Hindlimb muscle (tissue), 1 donor: ENCODE data around the gene FEV. TPM values are rescaled to one million over a fixed set of nuclear protein-coding genes. Genes with fewer than 3 reads are reported as not detected.
"Not testable (repeated sequence)": the region's sequence is repeated elsewhere in the genome, so short reads cannot be mapped to it uniquely, and the experiment has no call there.

Experiments
- DNase-seq: peaks from one replicate; pipeline ENCODE4 v3.0.0-alpha.2; 2013
- polyA plus RNA-seq: library from polyadenylated mRNA; unstranded; fragments of 120-200 nt; gene quantifications from one replicate; pipeline ENCODE4 v1.2.1, GENCODE V29; 2013; ENCODE audit not compliant: insufficient read length

Gene FEV
- polyA plus RNA-seq, 1 donor: 0.58 TPM

DNA sequence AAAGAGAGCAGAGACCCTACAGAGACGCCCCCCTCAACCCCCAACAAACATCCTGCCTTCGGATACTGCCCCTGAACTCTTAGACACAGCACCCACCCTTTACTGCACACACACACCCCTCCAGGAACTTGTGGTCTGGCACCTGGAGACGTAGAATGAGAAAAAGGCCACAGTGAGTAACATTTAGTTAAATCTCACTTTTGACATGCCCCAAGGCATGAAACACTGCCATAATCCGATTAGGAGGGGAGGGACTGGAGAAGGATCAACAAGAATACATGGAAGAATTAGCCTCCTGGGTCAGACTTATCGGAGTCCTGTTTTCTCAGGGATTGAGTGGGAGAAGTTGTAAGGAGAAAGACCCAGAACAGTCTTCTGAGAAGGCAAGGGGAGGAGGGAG is 21.4 kb downstream of the FEV start:
- DNase-seq: no peak

DNA sequence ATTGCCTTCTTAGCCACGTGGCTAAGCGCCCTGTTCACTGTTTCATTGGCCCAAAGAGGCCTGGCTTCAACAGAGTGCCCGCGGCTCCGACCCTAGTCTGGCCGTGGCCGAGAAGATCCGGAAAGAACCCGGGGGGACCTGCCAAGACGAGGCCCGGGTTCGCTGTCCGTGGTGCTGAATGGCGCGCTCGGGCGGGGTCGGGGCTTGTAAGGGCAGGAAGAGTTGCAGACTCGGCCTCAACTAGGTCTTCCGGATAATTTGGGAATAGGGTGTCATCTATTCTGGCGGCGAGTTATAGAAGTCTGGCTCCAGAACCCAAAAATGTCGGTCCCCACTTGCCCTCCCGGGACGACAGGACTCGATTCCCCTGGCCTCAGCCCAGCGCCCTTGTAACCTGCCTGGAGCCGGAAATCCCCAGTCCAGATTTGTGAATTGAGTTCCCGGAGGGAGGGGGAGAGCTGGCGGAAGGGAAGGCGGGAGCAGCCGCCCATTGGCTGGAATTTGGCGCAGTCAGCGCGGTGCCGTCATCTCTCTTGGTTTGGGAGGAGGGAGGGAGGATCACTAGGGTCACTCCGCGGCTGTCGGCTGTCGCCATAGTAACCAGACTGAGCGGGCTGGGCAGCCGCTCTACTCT is 22.0 kb downstream of the FEV start:
- peak; percentile 68 for DNase-seq

DNA sequence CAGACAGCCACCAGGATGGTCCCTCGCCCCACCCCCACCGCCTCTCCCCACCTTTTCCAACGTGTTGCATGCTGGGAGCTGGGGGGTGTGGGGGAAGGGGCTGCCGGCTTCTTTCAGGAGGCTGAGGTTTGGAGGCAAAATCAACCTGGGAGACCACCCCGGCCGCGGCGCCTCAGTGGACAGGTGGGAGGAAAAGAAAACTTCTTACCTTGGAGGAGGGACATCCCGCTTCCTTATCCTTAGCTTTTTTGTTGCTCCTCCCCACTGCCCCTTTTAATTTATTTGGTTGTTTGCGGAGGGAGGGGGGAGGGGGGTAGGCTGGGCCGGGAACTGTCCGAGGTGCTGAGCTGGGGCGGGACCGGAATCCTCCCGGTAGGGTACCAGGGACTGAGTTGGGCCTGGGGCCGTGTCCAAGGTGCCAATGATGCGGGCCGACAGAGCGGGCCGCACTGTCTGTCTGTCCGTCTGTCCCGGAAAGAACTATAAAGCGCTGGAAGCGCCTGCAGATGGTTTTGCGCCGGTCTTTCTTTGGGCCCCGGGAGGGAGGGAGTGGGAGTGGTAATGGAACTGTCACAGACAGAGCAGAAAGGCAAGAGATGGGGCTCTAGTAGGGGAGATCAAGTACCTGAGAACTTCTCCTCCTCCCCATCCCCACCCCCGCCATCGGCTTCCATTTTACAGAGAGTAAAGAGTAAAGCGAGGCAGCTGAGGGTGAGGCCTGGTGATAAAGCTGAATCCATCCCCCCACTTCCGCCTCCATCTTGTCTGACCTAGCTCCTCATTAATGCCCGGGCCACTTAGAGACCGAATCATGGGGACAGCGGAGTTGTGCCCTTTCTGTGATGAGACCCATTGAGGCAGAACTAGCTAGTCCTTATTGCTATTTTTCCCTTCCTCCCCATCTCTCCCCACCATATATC is 23.1 kb downstream of the FEV start:
- no peak for DNase-seq

DNA sequence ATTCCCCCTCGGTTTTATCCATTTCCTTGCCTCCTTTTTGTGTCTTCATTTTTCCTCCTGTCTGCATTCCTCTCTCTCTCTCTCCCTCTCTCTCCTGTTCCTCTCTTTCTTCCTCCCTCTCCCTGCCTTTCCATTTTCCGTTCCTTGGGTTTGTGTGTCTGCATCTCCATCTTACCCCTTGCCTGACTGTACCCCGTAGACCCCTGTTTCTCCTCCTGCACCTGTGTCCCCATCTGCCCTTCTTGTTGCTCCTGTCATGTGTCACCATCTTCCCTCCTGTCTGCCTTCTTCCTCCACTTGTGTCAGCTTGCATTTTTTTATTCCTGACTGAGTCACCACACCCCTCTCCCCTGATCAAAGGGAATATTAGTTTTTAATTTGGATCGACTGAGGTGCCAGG is 23.8 kb downstream of the FEV start:
- DNase-seq: no peak

DNA sequence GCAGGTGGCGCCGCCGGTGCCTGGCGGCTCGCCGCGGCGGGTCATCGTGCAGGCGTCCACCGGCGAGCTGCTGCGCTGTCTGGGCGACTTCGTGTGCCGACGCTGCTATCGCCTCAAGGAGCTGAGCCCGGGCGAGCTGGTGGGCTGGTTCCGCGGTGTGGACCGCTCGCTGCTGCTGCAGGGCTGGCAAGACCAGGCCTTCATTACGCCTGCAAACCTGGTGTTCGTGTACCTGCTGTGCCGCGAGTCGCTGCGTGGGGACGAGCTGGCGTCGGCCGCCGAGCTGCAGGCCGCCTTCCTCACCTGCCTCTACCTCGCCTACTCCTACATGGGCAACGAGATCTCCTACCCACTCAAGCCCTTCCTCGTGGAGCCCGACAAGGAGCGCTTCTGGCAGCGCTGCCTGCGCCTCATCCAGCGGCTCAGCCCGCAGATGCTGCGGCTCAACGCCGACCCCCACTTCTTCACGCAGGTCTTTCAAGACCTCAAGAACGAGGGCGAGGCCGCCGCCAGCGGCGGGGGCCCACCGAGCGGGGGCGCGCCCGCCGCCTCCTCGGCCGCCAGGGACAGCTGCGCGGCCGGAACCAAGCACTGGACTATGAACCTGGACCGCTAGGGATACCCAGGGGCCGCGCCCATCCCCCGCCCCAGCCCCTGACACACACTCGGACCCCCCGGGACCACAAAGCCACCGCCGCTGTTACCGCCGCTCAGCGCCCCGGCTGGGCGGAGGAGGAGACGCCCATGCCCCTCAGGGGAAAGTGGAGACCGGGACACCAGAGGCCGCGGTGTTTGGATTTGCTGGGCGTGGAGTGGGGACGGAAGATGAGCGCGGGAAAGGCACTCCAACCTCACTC is 24.4 kb downstream of the FEV start:
- DNase-seq: no peak

DNA sequence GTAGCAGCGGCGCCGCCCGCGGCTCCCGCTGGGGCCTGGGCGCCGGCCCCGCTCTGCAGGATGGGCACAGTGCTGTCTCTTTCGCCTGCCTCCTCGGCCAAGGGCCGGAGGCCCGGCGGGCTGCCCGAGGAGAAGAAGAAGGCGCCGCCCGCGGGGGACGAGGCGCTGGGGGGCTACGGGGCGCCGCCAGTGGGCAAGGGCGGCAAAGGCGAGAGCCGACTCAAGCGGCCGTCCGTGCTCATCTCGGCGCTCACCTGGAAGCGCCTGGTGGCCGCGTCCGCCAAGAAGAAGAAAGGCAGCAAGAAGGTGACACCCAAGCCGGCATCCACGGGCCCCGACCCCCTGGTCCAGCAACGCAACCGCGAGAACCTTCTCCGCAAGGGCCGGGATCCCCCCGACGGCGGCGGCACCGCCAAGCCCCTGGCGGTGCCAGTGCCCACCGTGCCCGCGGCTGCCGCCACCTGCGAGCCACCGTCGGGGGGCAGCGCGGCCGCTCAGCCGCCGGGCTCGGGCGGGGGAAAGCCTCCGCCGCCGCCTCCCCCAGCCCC is 25.1 kb downstream of the FEV start:
- no peak for DNase-seq

DNA sequence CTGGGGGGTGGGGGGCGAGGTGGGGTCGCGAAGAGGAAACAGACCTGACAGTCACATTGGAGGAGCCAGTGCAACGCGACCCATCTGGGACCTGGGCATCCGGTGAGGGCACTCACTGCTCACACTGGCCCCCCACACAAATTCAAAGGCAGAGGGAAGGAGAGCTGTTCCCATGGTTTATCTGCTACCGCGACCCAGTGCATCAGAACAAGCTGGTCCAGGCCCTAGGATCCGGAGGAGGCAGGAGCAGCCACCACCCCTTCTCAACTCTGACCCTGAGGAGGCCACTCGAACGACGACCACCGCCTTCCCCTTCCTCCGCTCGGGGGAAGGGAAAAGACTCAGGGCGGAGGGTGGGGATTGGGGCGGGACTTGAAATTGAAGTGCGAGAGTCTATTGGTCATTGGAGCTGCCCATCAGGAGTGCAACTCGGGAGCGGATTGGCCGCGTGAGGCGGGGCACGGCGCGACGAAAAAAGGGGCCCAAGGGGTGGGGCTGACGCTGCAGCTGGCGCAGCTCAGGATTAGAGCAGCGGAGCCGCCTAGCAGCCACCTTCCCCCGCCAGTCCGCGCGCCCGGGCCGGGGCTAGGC is 25.7 kb downstream of the FEV start, which contains the start of gene CDK5R2:
TSS of gene CDK5R2 (plus strand) at position 526 of the 591 bp plus-strand sequence. CDS start 155 bp downstream, outside the sequence.
- peak; percentile 69 for DNase-seq

DNA sequence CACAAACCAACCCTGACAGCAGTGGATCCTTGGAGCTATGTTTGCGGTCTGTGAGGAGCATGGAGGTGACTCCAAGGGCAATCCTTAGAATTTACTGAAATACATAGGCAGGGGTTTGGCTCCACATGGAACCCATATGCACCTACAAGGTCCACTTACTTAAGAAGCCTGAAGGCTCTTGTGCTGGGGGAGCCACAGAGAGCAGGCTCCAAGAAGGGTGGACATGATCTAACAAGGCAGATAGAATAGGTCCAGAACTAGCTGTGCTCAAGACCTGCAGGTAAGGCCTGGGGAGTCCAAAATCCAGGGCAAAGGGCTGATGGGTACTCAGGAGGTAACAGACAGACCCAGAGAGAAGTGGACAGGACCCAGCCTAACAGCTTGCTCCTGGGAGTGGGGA is 26.7 kb downstream of the FEV start:
- no peak for DNase-seq

DNA sequence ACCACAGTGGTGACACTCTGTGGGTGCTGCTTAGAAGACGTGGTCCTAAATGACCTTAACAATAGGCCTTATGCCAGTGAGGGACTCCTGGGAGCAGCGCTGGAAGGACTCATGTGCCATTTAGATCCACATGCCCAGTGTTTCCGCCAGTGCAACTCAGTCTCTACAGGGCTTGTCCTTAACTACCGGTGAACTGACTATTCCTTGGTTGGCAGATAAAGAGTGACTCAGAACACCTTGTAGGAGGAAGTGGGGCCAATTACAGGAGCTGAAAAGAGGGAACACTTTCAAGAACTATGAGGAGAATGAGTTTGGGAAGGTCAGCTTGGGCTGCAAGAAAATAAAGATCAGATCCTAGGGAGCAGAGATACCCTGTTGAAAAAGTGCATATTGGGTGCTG is 27.3 kb downstream of the FEV start:
- no peak for DNase-seq

DNA sequence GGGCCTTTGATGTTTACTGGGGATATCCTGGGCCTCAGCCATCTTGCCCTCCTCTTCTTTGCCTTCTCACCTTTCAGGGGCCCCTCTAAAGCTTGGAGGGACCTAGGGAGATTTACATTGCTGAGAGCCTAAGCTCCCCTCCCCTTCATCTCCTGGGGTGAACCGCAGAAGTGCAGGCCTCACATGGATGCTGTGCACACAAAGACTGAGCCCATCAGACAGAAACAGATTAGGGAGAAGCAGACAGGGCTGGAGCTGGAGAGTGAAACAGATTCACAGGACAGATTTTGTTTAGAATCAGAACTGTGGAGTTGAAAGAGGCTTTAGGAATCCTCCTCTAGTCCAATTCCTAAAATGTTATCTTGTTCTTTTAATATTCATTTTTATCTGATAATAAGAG is 28.9 kb downstream of the FEV start:
- no peak for DNase-seq

DNA sequence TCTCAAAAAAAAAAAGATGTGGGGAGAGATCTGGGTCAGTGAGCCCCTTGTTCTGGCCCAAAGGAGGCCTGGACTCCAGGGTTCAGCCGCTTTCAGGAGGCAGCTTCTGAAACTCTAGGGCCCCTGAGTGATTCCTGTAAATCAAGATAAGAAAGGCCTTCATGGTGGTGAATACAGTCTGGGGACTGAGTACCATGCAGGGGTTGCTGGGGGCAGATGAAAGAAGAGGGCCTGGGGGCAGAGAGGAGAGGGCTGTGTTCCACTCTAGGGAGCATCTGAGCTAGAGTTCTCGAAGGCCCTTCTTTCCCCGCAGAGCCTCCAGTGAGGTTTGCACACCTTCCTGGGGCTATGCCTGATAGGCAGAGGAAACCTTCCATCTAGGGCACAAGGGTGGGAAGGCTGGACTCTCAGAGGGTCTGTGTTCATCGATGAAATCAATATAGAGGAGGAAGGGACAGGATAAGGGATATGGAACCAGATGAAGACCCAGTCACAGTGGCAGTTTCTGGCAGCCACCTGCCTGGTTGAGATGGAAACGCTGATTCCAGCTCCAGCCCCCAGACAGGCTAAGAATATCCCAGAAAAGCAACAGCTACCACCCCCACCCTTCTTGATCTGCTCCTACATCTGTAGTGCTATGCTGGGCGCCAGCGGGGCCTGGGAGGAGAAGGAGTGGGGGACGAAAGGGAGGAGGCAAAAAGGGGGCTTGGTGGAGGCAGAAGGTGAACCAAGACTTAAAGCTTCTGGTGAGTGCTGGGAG is 30.3 kb downstream of the FEV start:
- DNase-seq: no peak

DNA sequence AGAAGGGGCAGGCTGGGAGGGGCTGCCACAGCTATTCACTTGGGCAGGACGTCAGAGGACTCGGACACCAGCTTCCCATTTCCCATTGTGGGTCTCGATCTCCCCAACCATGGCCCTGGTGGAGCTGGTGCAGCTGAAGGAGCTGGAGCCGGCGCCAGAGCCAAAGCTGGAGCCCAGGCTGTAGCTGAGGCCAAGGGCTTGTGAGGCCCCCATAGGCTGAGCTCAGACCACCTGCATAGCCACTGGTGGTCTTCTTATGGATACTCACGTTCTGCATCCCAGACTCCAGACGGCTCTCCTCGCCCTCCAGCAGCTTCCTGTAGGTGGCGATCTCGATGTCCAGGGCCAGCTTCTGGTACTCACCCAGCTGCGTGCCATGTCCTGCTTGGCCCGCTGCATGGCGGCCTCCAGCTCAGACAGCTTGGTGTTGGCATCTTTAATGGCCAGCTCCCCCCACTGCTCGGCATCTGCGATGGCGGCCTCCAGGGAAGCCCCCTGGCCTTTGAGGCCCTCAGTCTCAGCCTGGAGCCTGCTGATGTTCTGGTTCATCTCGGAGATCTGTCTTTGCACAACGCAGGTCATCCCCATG is 31.5 kb downstream of the FEV start:
- no peak for DNase-seq

DNA sequence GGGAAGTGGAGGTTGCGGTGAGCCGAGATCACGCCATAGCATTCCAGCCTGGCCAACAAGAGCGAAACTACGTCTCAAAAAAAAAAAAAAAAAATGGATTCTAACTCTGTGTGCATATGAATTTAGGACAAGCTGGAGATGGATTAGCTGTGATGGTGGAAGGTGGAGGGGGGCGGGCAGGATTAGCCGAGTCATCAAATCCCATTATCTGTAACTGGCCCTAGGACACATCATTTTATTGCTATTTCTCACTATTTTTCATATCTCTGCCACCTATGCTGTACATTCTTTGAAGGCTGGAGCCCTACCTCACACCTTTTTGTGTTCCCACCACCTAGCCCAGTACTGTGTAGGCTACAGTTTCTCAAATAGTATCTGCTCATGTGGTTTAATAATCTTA is 32.8 kb downstream of the FEV start:
- no peak for DNase-seq

DNA sequence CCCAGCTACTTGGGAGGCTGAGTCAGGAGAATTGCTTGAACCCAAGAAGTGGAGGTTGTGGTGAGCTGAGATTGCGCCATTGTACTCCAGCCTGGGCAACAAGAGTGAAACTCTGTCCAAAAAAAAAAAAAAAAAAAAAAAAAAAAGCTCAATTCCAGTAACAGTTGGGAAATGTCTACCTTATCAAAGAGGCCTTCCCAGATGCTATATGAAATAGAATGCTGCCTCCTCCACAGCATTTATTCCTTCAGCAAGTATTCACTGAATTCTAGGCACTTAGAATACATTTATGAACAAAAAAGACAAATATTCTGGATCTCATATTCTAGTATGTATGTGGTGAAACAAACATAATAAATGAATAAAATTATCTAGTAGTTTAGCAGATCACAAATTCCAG is 38.4 kb downstream of the FEV start:
- no peak for DNase-seq

DNA sequence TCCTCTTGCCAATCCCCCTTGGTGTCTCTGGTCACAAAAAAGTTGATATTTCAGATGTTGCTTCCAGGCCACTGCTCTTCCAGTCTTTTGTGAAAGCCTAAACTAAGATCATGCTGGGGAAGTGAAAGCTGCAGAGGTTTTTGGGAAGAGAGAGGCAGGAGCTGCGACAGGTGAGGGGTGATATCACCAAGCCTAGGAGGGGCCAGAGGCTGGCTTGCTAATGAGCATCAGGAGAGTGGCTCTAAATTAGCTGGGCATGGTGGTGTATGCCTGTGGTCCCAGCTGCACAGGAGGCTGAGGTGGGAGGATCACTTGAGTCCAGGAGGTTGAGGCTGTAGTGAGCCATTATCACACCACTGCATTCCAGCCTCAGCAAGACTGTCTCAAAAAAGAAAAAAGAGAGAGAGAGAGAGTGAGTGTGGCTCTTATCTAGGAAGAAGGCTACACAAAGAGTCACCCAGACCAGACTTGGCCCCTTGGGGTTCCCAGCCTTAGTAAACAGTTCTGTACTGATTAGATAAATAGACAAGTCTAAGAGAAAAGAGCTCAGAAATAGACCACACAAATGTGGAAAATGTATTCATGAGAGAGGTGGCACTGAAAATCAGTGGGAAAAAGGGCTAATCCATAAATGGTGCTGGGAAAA is 40.1 kb downstream of the FEV start:
- no peak for DNase-seq

DNA sequence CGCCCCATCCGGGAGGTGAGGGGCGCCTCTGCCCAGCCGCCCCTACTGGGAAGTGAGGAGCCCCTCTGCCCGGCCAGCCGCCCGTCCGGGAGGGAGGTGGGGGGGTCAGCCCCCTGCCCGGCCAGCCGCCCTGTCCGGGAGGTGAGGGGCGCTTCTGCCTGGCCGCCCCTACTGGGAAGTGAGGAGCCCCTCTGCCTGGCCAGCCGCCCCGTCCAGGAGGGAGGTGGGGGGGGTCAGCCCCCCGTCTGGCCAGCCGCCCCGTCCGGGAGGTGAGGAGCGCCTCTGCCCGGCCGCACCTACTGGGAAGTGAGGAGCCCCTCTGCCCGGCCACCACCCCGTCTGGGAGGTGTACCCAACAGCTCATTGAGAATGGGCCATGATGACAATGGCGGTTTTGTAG is 53.2 kb downstream of the FEV start:
- DNase-seq: not testable (repeated sequence)
